Suprapubic skin (tissue), 4 donors: ENCODE measurements around the gene CACNG7.

Source experiments
- CTCF ChIP-seq, 2 donors: fragments of 200-600 bp in 1 of 2; fragments of 450-650 bp in 1 of 2; sonication (generic) in 1 of 2; IDR thresholded peaks; one replicate each; pipeline ENCODE4 v1.5.1; 2016 to 2019; ENCODE audit warnings: antibody characterized with exemption in 2 of 2, mild to moderate bottlenecking in 1 of 2, moderate library complexity in 1 of 2
- EP300 ChIP-seq: sonication (generic); formaldehyde crosslinking; IDR thresholded peaks from one replicate; pipeline ENCODE4 v1.6.1; 2017; ENCODE audit warnings: antibody characterized with exemption
- POLR2A ChIP-seq, 2 donors: fragments of 450-650 bp; IDR thresholded peaks; one replicate each; pipeline ENCODE4 v1.6.1; 2017; ENCODE audit warnings: antibody characterized with exemption in 2 of 2, mild to moderate bottlenecking in 2 of 2, moderate library complexity in 2 of 2
- POLR2AphosphoS5 ChIP-seq, 3 donors: sonication (generic); formaldehyde crosslinking; IDR thresholded peaks; one replicate each; pipeline ENCODE4 v1.6.1; 2017; ENCODE audit warnings: antibody characterized with exemption in 3 of 3

- TF ChIP-seq CTCF (IDR thresholded peaks at IDR 0.05) (no peak), POLR2A (IDR thresholded peaks at IDR 0.05) (no peak), POLR2AphosphoS5 (IDR thresholded peaks at IDR 0.05) (no peak), EP300 (no peak)
Observed at GRCh38 chr19:53866865-53867224, 42.2 kb upstream of the CACNG7 start.
